Measurements from ENCODE around the gene GPX4. TPM values are rescaled to one million over a fixed set of nuclear protein-coding genes. Genes with fewer than 3 reads are reported as not detected.

GPX4 gene
- total and polyA plus RNA-seq, 5 donors from 2014 or later, result 112 to 406 (median 341) TPM

GRCh38 chr19:1153891-1154730 lies 50.3 kb downstream of the GPX4 start:
- H3K36me3 ChIP-seq (ENCODE audit: control insufficient read depth, insufficient read depth, low read length), result peaks cover 10% of the 10 kb centered on the region
- Mint-ChIP-seq H3K27me3 (no peaks in the 10 kb centered on the region), H3K27ac (no peak overlapping the region), H3K4me1 (peaks cover 0 to 4% (median 0%) of the 10 kb centered on the region in 4 donors), H3K9me3 (no peaks in the 10 kb centered on the region), H3K4me3 (no peak overlapping the region), H3K36me3 (no peaks in the 10 kb centered on the region)
- ATAC-seq (ENCODE audit: low read depth in 2 of 2) (no peak), DNase-seq (no peak)
- H3K27me3 ChIP-seq (ENCODE audit: control insufficient read depth, insufficient read depth, low read length), result no peaks in the 10 kb centered on the region
- no peaks in the 10 kb centered on the region for H3K9me3 ChIP-seq (ENCODE audit: control insufficient read depth in 2 of 2, low read length in 2 of 2)
- no peaks in the 10 kb centered on the region for H3K4me1 ChIP-seq (ENCODE audit: control insufficient read depth, insufficient read depth, low read length, poor library complexity, severe bottlenecking)
- H3K27ac ChIP-seq (ENCODE audit: insufficient read depth, low read length, poor library complexity, severe bottlenecking), result no peak overlapping the region
- no peak overlapping the region for H3K4me3 ChIP-seq (ENCODE audit: low read depth, low read length)

DNA sequence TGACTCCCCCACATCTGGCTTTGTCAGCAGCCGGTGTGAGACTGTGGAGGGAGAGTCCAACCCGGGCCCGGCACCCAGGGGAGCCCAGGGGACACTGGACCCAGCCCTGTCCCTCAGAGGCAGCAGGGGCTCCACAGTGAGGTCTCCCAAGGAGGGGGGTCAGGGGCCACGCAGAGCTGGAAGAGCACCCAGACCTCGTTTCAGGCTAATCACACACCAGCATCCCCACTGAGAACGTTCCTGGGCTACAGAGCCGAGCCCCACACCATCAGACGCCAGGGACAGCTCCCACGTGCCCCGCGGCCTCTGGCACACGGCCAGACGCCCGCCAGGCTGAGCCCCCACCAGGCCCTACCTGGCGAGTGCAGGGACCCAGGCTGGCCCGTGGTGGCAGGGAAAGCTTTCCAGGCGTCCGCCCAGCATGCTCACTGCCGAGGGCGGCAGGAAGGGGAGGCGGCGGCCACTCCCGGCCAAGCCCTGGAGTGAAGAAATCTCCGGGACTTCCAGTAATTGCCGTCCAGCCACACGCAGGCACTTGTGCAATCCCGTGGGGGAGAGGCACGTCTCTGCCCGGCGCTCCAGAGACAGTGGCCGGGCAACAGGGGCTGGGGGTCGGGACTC lies 51.0 kb downstream of the GPX4 start:
- Histone ChIP-seq H3K4me1 (ENCODE audit: control insufficient read depth, insufficient read depth, low read length, poor library complexity, severe bottlenecking) (no peaks in the 10 kb centered on the region), H3K27ac (ENCODE audit: insufficient read depth, low read length, poor library complexity, severe bottlenecking) (no peak overlapping the region), H3K9me3 (ENCODE audit: control insufficient read depth in 2 of 2, low read length in 2 of 2) (no peaks in the 10 kb centered on the region), H3K36me3 (ENCODE audit: control insufficient read depth, insufficient read depth, low read length) (peaks cover 10% of the 10 kb centered on the region), H3K4me3 (ENCODE audit: low read depth, low read length) (no peak overlapping the region), H3K27me3 (ENCODE audit: control insufficient read depth, insufficient read depth, low read length) (no peaks in the 10 kb centered on the region)
- Mint-ChIP-seq H3K4me1 (peaks cover 0 to 4% (median 0%) of the 10 kb centered on the region in 4 donors), H3K9me3 (no peaks in the 10 kb centered on the region), H3K36me3 (no peaks in the 10 kb centered on the region), H3K4me3 (no peak overlapping the region), H3K27me3 (no peaks in the 10 kb centered on the region), H3K27ac (no peak overlapping the region)
- ATAC-seq (ENCODE audit: low read depth in 2 of 2) (no peak), DNase-seq (no peak)

DNA sequence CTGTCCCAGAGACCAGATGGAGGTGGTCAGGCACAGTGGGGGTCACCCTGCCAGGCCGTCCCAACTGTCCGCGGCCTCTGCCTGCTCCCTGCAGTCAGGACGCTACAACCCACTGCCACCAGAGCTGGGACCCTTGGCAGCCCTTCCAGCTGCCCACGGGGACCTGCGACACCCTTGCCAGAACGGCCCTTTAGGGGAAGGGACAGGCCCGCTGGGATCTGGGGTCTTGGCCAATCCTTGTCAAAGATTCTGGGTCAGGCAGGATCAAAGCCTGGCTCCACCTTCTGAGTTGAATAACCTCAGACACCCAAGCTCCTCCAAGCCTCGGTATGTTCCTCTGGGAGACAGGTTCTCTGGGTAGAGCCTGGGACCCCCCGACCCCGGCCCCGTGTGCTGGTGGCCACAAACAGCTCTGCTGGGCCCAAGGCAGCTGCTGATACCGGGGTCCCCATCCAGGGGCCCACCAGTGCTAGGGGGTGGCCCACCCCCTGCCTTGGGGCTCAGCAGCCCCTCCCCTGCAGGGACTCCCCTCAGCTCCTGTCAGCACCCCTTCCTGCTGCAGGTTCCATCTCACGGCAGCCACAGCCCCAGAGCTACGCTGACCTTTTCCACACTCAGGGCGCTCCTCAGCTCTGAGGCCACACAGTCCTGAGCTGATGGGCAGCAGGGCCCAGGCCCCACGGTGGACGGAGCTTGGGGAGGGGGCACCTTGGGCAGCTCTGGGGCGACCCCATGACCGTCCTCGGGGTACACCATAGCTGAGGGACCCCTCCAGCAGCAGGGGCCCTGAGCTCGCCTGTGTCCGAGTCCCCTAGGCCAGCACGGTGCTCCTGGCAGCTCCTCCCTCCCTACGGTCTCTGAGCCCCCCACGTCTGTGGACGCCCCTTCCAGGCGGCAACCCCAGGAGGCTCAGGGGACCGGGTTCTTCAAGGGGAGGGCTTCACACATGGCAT lies 51.8 kb downstream of the GPX4 start:
- Histone ChIP-seq H3K9me3 (ENCODE audit: control insufficient read depth in 2 of 2, low read length in 2 of 2) (no peaks in the 10 kb centered on the region), H3K4me3 (ENCODE audit: low read depth, low read length) (no peak overlapping the region), H3K27ac (ENCODE audit: insufficient read depth, low read length, poor library complexity, severe bottlenecking) (no peak overlapping the region), H3K36me3 (ENCODE audit: control insufficient read depth, insufficient read depth, low read length) (peaks cover 10% of the 10 kb centered on the region), H3K27me3 (ENCODE audit: control insufficient read depth, insufficient read depth, low read length) (no peaks in the 10 kb centered on the region), H3K4me1 (ENCODE audit: control insufficient read depth, insufficient read depth, low read length, poor library complexity, severe bottlenecking) (no peaks in the 10 kb centered on the region)
- H3K4me3 Mint-ChIP-seq, result peak overlapping the region in 1 of 4 donors; percentile 32
- DNase-seq (no peak), ATAC-seq (ENCODE audit: low read depth in 2 of 2) (no peak)
- H3K9me3 Mint-ChIP-seq, result peaks cover 0 to under 1% (median 0%) of the 10 kb centered on the region in 7 donors
- no peaks in the 10 kb centered on the region for H3K36me3 Mint-ChIP-seq
- peaks cover 0 to 4% (median under 1%) of the 10 kb centered on the region in 4 donors for H3K4me1 Mint-ChIP-seq
- H3K27me3 Mint-ChIP-seq, result no peaks in the 10 kb centered on the region
- H3K27ac Mint-ChIP-seq, result no peak overlapping the region

Other genes with a start within 250 kb of the GPX4 start
- gene CFD, start 244.3 kb upstream of the GPX4 start, total RNA-seq, result 1.9 TPM
- gene CFD, start 244.3 kb upstream of the GPX4 start, polyA plus RNA-seq, result 1 to 10 TPM; 2.0 to 6.4 (median 2.5) TPM
- gene MED16, start 210.8 kb upstream of the GPX4 start, total RNA-seq, result 71.5 TPM
- gene MED16, start 210.8 kb upstream of the GPX4 start, polyA plus RNA-seq, result 10 to 100 TPM; 61.9 to 91.7 (median 81.4) TPM
- not detected for gene RNU6-9, start 210.5 kb upstream of the GPX4 start, total RNA-seq
- gene RNU6-9, start 210.5 kb upstream of the GPX4 start, polyA plus RNA-seq, result not detected
- 266 TPM for gene R3HDM4, start 190.8 kb upstream of the GPX4 start, total RNA-seq
- 100 to 1,000 TPM; 249 to 283 (median 267) TPM for gene R3HDM4, start 190.8 kb upstream of the GPX4 start, polyA plus RNA-seq
- 0.86 TPM for gene KISS1R, start 186.7 kb upstream of the GPX4 start, total RNA-seq
- 1 to 10 TPM in 1 of 4 donors, under 1 TPM in 2, not detected in 1; 0.21 to 1.2 (median 0.48) TPM for gene KISS1R, start 186.7 kb upstream of the GPX4 start, polyA plus RNA-seq
- gene ARID3A, start 178.0 kb upstream of the GPX4 start, total RNA-seq, result 14.4 TPM
- gene ARID3A, start 178.0 kb upstream of the GPX4 start, polyA plus RNA-seq, result 1 to 10 TPM in 2 of 4 donors, under 1 TPM in 2; 0.63 to 1.4 (median 0.99) TPM
- 23.8 TPM for gene WDR18, start 119.6 kb upstream of the GPX4 start, total RNA-seq
- 10 to 100 TPM; 55.4 to 71.1 (median 64.9) TPM for gene WDR18, start 119.6 kb upstream of the GPX4 start, polyA plus RNA-seq
- not detected for gene GRIN3B, start 103.6 kb upstream of the GPX4 start, total RNA-seq
- not detected for gene GRIN3B, start 103.6 kb upstream of the GPX4 start, polyA plus RNA-seq
- gene TMEM259, start 82.9 kb upstream of the GPX4 start, total RNA-seq, result 339 TPM
- gene TMEM259, start 82.9 kb upstream of the GPX4 start, polyA plus RNA-seq, result 10 to 100 TPM; 51.6 to 67.1 (median 54.2) TPM
- gene RNU6-2, start 82.5 kb upstream of the GPX4 start, total RNA-seq, result not detected
- gene RNU6-2, start 82.5 kb upstream of the GPX4 start, polyA plus RNA-seq, result not detected
- gene CNN2, start 77.4 kb upstream of the GPX4 start, total RNA-seq, result 397 TPM
- gene CNN2, start 77.4 kb upstream of the GPX4 start, polyA plus RNA-seq, result 100 to 1,000 TPM; 378 to 426 (median 401) TPM
- gene ABCA7, start 63.9 kb upstream of the GPX4 start, total RNA-seq, result 161 TPM
- 10 to 100 TPM in 1 of 4 donors, 1 to 10 TPM in 3; 3.4 to 13.3 (median 6.9) TPM for gene ABCA7, start 63.9 kb upstream of the GPX4 start, polyA plus RNA-seq
- gene ARHGAP45, start 36.8 kb upstream of the GPX4 start, total RNA-seq, result 756 TPM
- 100 to 1,000 TPM; 258 to 297 (median 277) TPM for gene ARHGAP45, start 36.8 kb upstream of the GPX4 start, polyA plus RNA-seq
- 72.4 TPM for gene POLR2E, start 8.6 kb upstream of the GPX4 start, total RNA-seq
- 100 to 1,000 TPM; 120 to 145 (median 133) TPM for gene POLR2E, start 8.6 kb upstream of the GPX4 start, polyA plus RNA-seq
- 139 TPM for gene SBNO2, start 70.3 kb downstream of the GPX4 start, total RNA-seq
- 1 to 10 TPM; 2.0 to 5.1 (median 2.7) TPM for gene SBNO2, start 70.3 kb downstream of the GPX4 start, polyA plus RNA-seq
- 71.4 TPM for gene STK11, start 101.8 kb downstream of the GPX4 start, total RNA-seq
- 10 to 100 TPM; 11.9 to 23.0 (median 17.4) TPM for gene STK11, start 101.8 kb downstream of the GPX4 start, polyA plus RNA-seq
- 0.12 TPM for gene CBARP, start 134.0 kb downstream of the GPX4 start, total RNA-seq
- not detected for gene CBARP, start 134.0 kb downstream of the GPX4 start, polyA plus RNA-seq
- 124 TPM for gene ATP5F1D, start 137.8 kb downstream of the GPX4 start, total RNA-seq
- 100 to 1,000 TPM; 208 to 236 (median 223) TPM for gene ATP5F1D, start 137.8 kb downstream of the GPX4 start, polyA plus RNA-seq
- gene MIDN, start 144.6 kb downstream of the GPX4 start, total RNA-seq, result 126 TPM
- 1 to 10 TPM; 1.4 to 3.4 (median 1.8) TPM for gene MIDN, start 144.6 kb downstream of the GPX4 start, polyA plus RNA-seq
- 497 TPM for gene CIRBP, start 165.3 kb downstream of the GPX4 start, total RNA-seq
- 100 to 1,000 TPM; 172 to 243 (median 210) TPM for gene CIRBP, start 165.3 kb downstream of the GPX4 start, polyA plus RNA-seq
- 44.2 TPM for gene FAM174C, start 171.5 kb downstream of the GPX4 start, total RNA-seq
- 10 to 100 TPM; 72.9 to 91.3 (median 88.4) TPM for gene FAM174C, start 171.5 kb downstream of the GPX4 start, polyA plus RNA-seq
- gene EFNA2, start 181.9 kb downstream of the GPX4 start, total RNA-seq, result not detected
- gene EFNA2, start 181.9 kb downstream of the GPX4 start, polyA plus RNA-seq, result not detected